Kidney epithelial cell (primary cell): Measurements from ENCODE around the gene PHF21A. TPM values are rescaled to one million over a fixed set of nuclear protein-coding genes. Genes with fewer than 3 reads are reported as not detected.

Source experiments
- DNase-seq: peaks from one replicate; pipeline ENCODE4 v3.0.0-alpha.2; 2010; ENCODE audit warnings: low read depth
- H3K27me3 ChIP-seq: 2 replicates; pipeline ENCODE4 v1.6.0; 2011; ENCODE audit warnings: low read length; ENCODE audit not compliant: control insufficient read depth, insufficient read depth
- H3K36me3 ChIP-seq: 2 replicates; pipeline ENCODE4 v1.5.1; 2011; ENCODE audit warnings: low read length; ENCODE audit not compliant: control insufficient read depth, insufficient read depth
- H3K4me3 ChIP-seq: 2 replicates; pipeline ENCODE4 v1.5.1; 2011; ENCODE audit warnings: low read depth, mild to moderate bottlenecking, control low read depth, low read length
- CTCF ChIP-seq: IDR thresholded peaks from 2 replicates; pipeline ENCODE4 v1.5.1; 2011; ENCODE audit warnings: mild to moderate bottlenecking, moderate library complexity, low read length, control low read depth, inconsistent platforms; ENCODE audit not compliant: insufficient read depth, poor library complexity, severe bottlenecking
- total RNA-seq: library from RNA; depleted of rRNA; stranded (reverse); fragments of >200 nt; gene quantifications from 2 replicates; pipeline ENCODE4 v1.2.3, GENCODE V29; 2015

Gene PHF21A
- total RNA-seq, 1 donor from 2014 or later: 11.8 TPM

GRCh38 chr11:46038529-46038928 is 82.7 kb downstream of the PHF21A start:
- H3K27me3 ChIP-seq: no peaks in the 10 kb centered on the region
- TF ChIP-seq CTCF: no peak
- DNase-seq: no peak
- no peaks in the 10 kb centered on the region for H3K36me3 ChIP-seq
- no peak overlapping the region for H3K4me3 ChIP-seq

- TF ChIP-seq CTCF: no peak
Measured at GRCh38 chr11:46036969-46037368, 84.3 kb downstream of the PHF21A start.

GRCh38 chr11:46036009-46036408 is 85.2 kb downstream of the PHF21A start:
- no peak for DNase-seq
- Histone ChIP-seq H3K36me3 (no peaks in the 10 kb centered on the region), H3K4me3 (no peak overlapping the region), H3K27me3 (no peaks in the 10 kb centered on the region)
- TF ChIP-seq CTCF: no peak

More at GRCh38 chr11:46036969-46037368, 84.3 kb downstream of the PHF21A start:
- DNase-seq: no peak
- Histone ChIP-seq H3K27me3 (no peaks in the 10 kb centered on the region), H3K36me3 (no peaks in the 10 kb centered on the region), H3K4me3 (no peak overlapping the region)

- H3K36me3 ChIP-seq: no peaks in the 10 kb centered on the region
- no peak overlapping the region for H3K4me3 ChIP-seq
- TF ChIP-seq CTCF: no peak
- no peak for DNase-seq
- H3K27me3 ChIP-seq: no peaks in the 10 kb centered on the region
Measured at GRCh38 chr11:46034041-46034440, 87.2 kb downstream of the PHF21A start.

- no peak overlapping the region for H3K4me3 ChIP-seq
- H3K36me3 ChIP-seq: no peaks in the 10 kb centered on the region
- no peaks in the 10 kb centered on the region for H3K27me3 ChIP-seq
- DNase-seq: no peak
- TF ChIP-seq CTCF: no peak
Measured at GRCh38 chr11:46026606-46027293, 94.5 kb downstream of the PHF21A start.

GRCh38 chr11:46020084-46020599 is 101.1 kb downstream of the PHF21A start:
- H3K4me3 ChIP-seq: no peak overlapping the region
- no peaks in the 10 kb centered on the region for H3K36me3 ChIP-seq
- no peak for DNase-seq
- no peak for TF ChIP-seq CTCF
- H3K27me3 ChIP-seq: no peaks in the 10 kb centered on the region
